IgD-negative memory B cell (primary cell): ENCODE measurements around the gene CDK13. TPM values are rescaled to one million over a fixed set of nuclear protein-coding genes. Genes with fewer than 3 reads are reported as not detected.

Experiments used
- polyA plus RNA-seq: library from polyadenylated mRNA; unstranded; fragments of 300-500 nt; fragmentation: Illumina TruSeq; gene quantifications from one replicate; pipeline ENCODE4 v1.2.3, GENCODE V29; 2021

Gene CDK13
- polyA plus RNA-seq, 1 donor from 2014 or later = 64.6 TPM

Other genes with a start within 250 kb of the CDK13 start
- gene MPLKIP, start 184.4 kb downstream of the CDK13 start, polyA plus RNA-seq = 65.2 TPM
- gene SUGCT, start 184.7 kb downstream of the CDK13 start, polyA plus RNA-seq = 1.3 TPM